Lung (tissue), 12 donors: ENCODE measurements around the gene DMBX1. TPM values are rescaled to one million over a fixed set of nuclear protein-coding genes. Genes with fewer than 3 reads are reported as not detected.
A peak's percentile ranks its signal among the peaks of the same experiment; 100 is the strongest.

ENCODE experiments used
- ATAC-seq: fragments of 200-7000 bp; cut with Tn5 transposase; one replicate; pipeline ENCODE4 v1.9.1; 2020; ENCODE audit warnings: moderate number of reproducible peaks; ENCODE audit not compliant: insufficient read depth, low FRiP score
- DNase-seq, 3 donors: peaks; one replicate each; pipeline ENCODE4 v3.0.0-alpha.2; 2013 to 2017
- H3K27ac ChIP-seq, 2 donors: one replicate each; pipeline ENCODE4 v1.5.1; 2013; ENCODE audit warnings: mild to moderate bottlenecking in 2 of 2, moderate library complexity in 2 of 2, control low read depth in 1 of 2, inconsistent platforms in 1 of 2, low read depth in 1 of 2, low read length in 1 of 2
- H3K27me3 ChIP-seq, 3 donors: one replicate each; pipeline ENCODE4 v1.5.1; 2013; ENCODE audit warnings: low read length in 2 of 3; ENCODE audit not compliant: control insufficient read depth in 3 of 3, insufficient read depth in 3 of 3
- H3K36me3 ChIP-seq, 4 donors: one replicate each; pipeline ENCODE4 v1.5.1; 2013; ENCODE audit warnings: low read length in 4 of 4, mild to moderate bottlenecking in 1 of 4, moderate library complexity in 1 of 4; ENCODE audit not compliant: control insufficient read depth in 4 of 4, insufficient read depth in 4 of 4
- H3K4me1 ChIP-seq, 5 donors: one replicate each; pipeline ENCODE4 v1.5.1; 2013; ENCODE audit warnings: low read length in 5 of 5, mild to moderate bottlenecking in 2 of 5, moderate library complexity in 1 of 5; ENCODE audit not compliant: control insufficient read depth in 5 of 5, insufficient read depth in 5 of 5
- H3K4me3 ChIP-seq: one replicate; pipeline ENCODE4 v1.5.1; 2013; ENCODE audit warnings: mild to moderate bottlenecking, control low read depth, moderate library complexity
- H3K9ac ChIP-seq, 2 donors: one replicate each; pipeline ENCODE4 v1.5.1; 2013; ENCODE audit warnings: low read length in 2 of 2, control low read depth in 1 of 2; ENCODE audit not compliant: insufficient read depth in 1 of 2
- H3K9me3 ChIP-seq, 4 donors: one replicate each; pipeline ENCODE4 v1.5.1; 2013; ENCODE audit warnings: low read length in 3 of 4, mild to moderate bottlenecking in 1 of 4, moderate library complexity in 1 of 4; ENCODE audit not compliant: control insufficient read depth in 4 of 4, insufficient read depth in 3 of 4
- CTCF ChIP-seq: IDR thresholded peaks from 2 replicates; pipeline ENCODE4 v1.5.1; 2012; ENCODE audit warnings: mild to moderate bottlenecking; ENCODE audit errors: control extremely low read depth, extremely low read depth
- WGBS, 2 donors: extraction: QIAGEN DNeasy Blood & Tissue Kit; methylation state at CpG; one replicate each; pipeline ENCODE4 v1.1.7; 2013; 5-methylcytosine and 5-hydroxymethylcytosine counted together
- polyA plus RNA-seq, 2 donors: library from polyadenylated mRNA; stranded (reverse); fragments of 200-250 nt; gene quantifications; one replicate each; pipeline ENCODE4 v1.2.1, GENCODE V29; 2013
- total RNA-seq, 2 donors: library from RNA; depleted of rRNA in 1 of 2; stranded (reverse); fragments of >200 nt in 1 of 2; gene quantifications; one replicate each; pipeline ENCODE4 v1.2.1, GENCODE V29; 2014 to 2021
- donor health status: control.
- donor health status: control.
- donor health status: Bipolar disorder and iron deficiency.
- donor health status: healthy.
- donor health status: DM: yes; HTN: yes; CAD: no.

Gene DMBX1
- total and polyA plus RNA-seq, 4 donors, result 0.01 to 0.09 TPM; not detected in 2

GRCh38 chr1:46519209-46519608, 29.6 kb downstream of the DMBX1 start:
- ATAC-seq, result no peak
- Histone ChIP-seq H3K36me3 (no peaks in the 10 kb centered on the region), H3K4me3 (no peak overlapping the region), H3K27me3 (peaks cover 0 to 6% (median 5%) of the 10 kb centered on the region in 3 donors), H3K9ac (no peak overlapping the region), H3K4me1 (peaks cover 0 to 27% (median 6%) of the 10 kb centered on the region in 5 donors), H3K9me3 (no peaks in the 10 kb centered on the region), H3K27ac (no peak overlapping the region)
- DNase-seq, result peak in 1 of 3 donors; percentile 0
- WGBS, 2 donors, result 63 to 77% methylated on average over 4 of the region's 4 CpGs
- no peak for TF ChIP-seq CTCF

GRCh38 chr1:46520063-46520911, 30.7 kb downstream of the DMBX1 start:
- H3K27ac ChIP-seq, result peak overlapping the region in 1 of 2 donors; percentile 41
- peaks cover 0 to 6% (median 3%) of the 10 kb centered on the region in 3 donors for H3K27me3 ChIP-seq
- WGBS, 2 donors, result 54 to 78% methylated on average over 12 to 15 of the region's 15 CpGs

GRCh38 chr1:46521414-46521813, 31.8 kb downstream of the DMBX1 start:
- Histone ChIP-seq H3K9me3 (no peaks in the 10 kb centered on the region), H3K27me3 (peaks cover 0 to 11% (median 3%) of the 10 kb centered on the region in 3 donors), H3K36me3 (no peaks in the 10 kb centered on the region), H3K9ac (no peak overlapping the region), H3K4me1 (peaks cover 0 to 27% (median 4%) of the 10 kb centered on the region in 5 donors), H3K4me3 (no peak overlapping the region), H3K27ac (no peak overlapping the region)
- no peak for ATAC-seq
- TF ChIP-seq CTCF, result no peak
- DNase-seq, result no peak
- WGBS, 2 donors, result 44 to 58% methylated on average over 2 of the region's 2 CpGs

More at GRCh38 chr1:46520063-46520911, 30.7 kb downstream of the DMBX1 start:
- Histone ChIP-seq H3K4me3 (no peak overlapping the region), H3K9me3 (no peaks in the 10 kb centered on the region), H3K9ac (no peak overlapping the region), H3K36me3 (no peaks in the 10 kb centered on the region), H3K4me1 (peaks cover 0 to 27% (median 6%) of the 10 kb centered on the region in 5 donors)
- ATAC-seq (no peak), DNase-seq (peak; percentile 42 to 71 (median 68))
- no peak for TF ChIP-seq CTCF
